ENCODE measurements around the gene RAI1.
A peak's percentile ranks its signal among the peaks of the same experiment; 100 is the strongest.

Gene RAI1

GRCh38 chr17:17716837-17717523 lies 35.7 kb downstream of the RAI1 start:
- DNase-seq (ENCODE audit: low spot score): no peak

DNA sequence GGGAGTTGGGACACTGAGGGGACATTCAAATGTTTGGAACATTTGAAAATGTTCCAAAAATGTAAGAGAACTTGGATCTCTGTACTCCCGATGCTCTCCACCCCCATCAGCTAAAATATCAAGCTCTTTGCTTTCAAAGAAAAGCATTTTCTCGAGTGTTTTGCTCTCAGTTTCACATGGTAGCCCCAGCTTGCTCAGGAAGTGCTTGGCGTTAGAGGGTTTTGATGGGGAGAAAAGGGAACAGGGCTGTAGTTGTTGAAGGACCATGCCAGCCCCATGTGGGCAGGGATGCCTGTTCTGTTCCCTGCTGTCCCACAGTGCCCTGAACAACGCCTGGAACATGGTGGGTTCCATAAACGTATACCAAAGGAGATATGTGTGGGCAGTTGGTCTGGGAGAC lies 37.0 kb downstream of the RAI1 start:
- DNase-seq (ENCODE audit: low spot score): no peak

GRCh38 chr17:17719199-17719940 lies 38.1 kb downstream of the RAI1 start:
- no peak for DNase-seq (ENCODE audit: low spot score)

- no peak for DNase-seq (ENCODE audit: low spot score)
Measured at GRCh38 chr17:17719966-17720543, 38.8 kb downstream of the RAI1 start.

- DNase-seq (ENCODE audit: low spot score): no peak
Measured at GRCh38 chr17:17721140-17721668, 39.9 kb downstream of the RAI1 start.

DNA sequence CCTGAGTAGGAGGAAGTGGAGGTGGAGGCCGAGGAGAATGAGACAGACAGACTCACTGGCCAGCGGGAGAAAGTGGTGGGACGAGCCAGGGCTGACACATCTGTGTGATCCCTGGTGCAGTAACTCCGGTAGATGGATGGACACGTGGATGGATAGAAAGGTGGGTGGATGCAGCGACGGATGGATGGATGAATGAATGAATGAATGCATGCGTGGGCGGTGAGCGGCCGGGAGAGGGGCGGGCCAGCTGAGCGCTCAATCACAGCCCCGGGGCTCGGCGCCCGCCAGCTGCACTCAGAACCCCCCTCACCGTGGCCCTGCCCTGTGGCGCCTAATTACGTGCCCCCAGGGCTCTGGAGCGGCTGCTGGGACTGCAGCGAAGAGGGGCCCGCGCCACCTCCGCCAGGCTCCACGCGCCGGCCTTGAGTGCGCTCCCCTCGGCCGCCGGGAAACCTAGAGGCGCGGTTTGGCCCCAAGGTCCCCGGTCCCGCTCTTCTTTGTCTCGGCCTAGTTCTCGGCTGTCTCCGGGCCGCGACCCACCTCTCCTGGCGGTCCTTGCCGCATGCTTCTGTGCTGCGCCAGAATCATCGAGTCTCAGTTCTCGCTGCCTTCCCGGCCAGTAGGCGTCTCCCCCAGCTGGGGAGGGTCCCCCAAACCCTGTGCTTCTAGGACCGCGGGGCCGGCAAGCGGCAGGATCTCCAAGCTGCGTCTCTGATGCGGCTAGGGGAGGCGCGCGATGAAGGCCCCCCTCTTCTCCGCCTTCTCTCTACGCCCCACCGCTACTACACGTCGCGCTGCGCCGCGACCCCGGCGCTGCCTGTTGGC lies 41.0 kb downstream of the RAI1 start:
- DNase-seq (ENCODE audit: low spot score): peak; percentile 63

- no peak for DNase-seq (ENCODE audit: low spot score)
Measured at GRCh38 chr17:17722906-17723353, 41.7 kb downstream of the RAI1 start.

DNA sequence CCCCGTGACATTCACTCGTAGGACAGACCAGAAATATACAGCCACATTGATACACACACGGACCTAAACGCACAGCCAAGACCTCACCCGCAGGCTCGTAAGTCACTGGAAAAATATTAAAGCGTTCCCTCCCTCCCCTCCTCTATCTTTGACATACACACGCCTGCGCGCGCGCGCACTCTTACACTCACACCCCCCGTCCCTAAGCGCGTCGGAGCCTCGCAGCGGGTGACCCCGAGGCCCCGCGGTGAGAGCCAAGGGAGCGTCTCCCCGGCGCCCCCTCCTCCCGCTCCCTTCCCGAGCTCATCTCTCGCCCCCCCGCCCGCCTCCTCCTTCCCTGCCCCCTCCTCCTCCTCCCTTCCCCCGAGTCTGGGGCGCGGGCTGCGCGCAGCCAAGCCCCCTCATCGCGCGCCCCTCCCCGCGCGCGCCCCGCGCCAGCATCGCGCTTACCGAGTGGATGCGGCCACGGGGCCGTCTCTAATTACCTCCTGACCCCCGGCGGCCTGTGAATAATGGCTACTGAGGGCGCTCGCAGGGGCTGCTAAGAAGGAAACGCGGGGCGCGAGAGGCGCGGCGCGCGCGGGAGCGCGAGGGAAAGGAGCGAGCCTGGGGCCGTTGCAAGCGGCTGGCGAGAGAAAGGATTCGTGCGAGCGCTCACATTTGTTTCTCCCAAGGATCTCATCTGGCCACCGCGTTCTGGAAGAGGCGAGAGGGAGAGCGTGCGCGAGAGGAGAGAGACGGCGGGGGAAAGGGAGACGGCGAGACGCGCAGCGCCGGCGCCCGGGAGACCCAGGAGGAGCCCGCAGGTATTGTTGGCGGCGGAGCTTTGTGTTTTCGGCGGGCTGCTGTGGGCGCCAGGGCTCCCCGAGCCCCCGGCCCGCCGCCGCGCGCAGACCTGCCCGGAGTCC lies 42.4 kb downstream of the RAI1 start:
- peak; percentile 68 for DNase-seq (ENCODE audit: low spot score)

- no peak for DNase-seq (ENCODE audit: low spot score)
Measured at GRCh38 chr17:17724307-17725010, 43.2 kb downstream of the RAI1 start.

DNA sequence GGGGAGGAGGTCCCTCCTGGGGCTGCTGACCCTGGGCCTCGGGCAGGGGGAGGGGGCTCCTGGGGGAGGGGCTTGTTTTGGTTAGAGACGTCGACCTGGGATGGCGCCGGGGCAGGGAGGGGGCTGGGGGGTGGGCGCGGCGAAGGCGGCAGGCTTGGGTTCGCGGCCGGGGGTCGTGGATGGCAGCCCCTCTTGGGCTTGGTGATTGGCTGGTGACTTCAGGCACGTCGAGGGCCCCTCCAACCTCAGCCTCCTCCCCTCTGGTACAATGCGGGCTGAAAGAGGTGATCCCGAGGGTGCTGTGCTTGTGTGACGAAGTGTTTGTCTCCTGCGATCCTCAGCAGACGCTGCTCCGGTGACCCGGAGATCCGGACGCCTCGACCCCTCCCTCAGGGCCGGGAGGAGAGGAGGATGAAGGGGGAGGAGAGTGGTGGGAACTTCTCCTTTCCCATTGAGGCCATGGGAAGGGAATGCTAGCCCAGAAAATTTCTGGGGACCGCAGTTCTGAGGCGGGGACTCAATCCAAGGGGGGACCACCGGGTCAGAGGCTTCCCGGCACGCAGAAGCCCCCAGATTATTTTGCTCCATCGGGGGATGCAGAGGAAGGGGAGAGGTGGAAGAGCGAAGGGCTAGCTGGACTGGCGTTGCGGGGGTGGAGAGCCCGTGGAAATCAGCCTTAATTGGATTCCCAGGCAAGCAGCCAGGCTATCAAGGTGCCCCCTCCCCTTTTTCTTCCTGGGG lies 43.9 kb downstream of the RAI1 start:
- DNase-seq (ENCODE audit: low spot score): no peak

DNA sequence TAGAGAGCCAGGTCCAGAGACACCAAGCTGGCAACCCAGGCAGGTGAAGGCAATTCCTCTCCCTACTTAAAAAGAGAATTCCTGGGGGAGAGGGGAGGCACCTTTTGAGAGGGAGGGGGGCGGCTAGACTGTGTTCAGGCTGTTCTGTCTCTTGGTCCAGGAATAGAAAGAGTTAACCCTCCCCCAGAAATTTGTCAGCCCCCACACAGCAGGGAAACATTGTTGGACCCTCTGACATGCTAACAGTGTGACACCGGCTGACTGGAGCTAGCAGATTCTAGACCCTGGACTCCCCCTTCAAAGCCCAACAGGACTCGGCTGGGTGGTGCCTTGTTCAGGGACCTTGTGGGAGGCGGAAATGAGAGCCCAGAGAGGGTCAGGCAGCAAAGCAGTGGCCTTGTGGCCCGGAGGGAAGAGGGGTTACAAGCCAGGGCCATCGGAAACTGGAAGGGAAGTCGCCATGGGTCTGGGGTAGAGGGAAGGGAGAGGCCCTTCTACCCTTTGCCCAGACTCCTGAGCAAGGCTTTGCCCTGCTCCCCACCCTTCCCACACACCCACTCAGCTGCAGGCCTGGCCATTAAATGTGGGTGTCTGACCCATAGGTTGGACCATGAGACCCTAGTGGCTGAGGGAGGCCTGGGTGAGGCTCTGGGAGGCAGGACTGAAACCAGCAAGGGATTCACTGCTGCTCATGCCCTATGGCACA lies 44.6 kb downstream of the RAI1 start:
- DNase-seq (ENCODE audit: low spot score): no peak

GRCh38 chr17:17726458-17727060 lies 45.3 kb downstream of the RAI1 start:
- DNase-seq (ENCODE audit: low spot score): no peak

- DNase-seq (ENCODE audit: low spot score): no peak
Measured at GRCh38 chr17:17727111-17727659, 45.9 kb downstream of the RAI1 start.

DNA sequence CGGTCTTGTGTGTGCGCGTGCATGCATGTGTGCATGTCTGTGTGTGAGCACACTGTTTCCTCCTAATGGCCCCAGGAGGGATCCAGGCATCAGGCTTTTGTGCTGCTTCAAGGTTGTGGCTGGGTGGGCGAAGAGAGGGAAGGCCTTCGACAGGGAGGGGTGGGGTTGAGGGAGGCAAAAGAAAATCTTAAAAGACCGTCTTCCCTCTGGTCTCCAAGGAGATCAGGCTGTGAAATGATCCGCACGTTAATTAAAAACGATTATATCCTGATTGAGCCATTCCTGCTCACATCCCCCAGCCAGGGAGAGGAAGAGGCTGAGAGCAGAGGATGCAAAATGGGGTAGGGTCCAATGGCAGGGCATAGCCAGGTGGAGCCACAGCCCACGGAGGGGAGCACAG lies 46.9 kb downstream of the RAI1 start:
- DNase-seq (ENCODE audit: low spot score): no peak

DNA sequence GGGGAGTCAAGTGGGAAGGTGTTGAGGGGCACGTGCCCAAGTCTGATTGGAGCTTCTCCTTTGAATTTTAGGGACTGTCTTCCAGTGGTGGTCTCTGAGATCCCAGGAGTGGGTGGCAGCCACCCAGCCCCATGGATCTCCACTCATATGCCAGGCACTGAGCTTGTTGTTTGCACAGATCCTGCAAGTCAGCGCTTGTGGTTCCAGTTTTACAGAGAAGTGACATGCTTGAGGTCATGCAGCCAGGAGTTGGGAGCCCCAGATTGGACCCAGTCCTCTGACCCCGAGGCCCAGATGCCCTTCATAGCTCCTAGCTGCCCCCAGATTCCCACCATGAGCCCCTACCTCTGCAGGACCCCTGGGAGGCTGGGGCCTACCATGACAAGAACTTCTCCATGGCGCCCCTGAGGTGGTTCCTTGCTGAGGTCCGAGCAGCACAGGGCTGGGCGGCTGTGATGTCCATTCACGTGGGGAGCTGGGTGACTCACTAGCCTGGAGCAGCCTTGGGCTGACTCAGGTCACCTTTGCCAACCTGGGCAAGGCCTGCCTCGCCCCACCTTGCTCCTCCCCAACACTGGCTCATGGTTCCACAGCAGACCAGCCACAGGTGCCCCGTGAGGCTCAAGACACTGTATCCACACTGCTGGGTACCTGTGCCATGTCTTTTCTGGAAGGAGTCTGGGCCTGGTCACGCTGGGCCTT lies 47.4 kb downstream of the RAI1 start:
- DNase-seq (ENCODE audit: low spot score): no peak

DNA sequence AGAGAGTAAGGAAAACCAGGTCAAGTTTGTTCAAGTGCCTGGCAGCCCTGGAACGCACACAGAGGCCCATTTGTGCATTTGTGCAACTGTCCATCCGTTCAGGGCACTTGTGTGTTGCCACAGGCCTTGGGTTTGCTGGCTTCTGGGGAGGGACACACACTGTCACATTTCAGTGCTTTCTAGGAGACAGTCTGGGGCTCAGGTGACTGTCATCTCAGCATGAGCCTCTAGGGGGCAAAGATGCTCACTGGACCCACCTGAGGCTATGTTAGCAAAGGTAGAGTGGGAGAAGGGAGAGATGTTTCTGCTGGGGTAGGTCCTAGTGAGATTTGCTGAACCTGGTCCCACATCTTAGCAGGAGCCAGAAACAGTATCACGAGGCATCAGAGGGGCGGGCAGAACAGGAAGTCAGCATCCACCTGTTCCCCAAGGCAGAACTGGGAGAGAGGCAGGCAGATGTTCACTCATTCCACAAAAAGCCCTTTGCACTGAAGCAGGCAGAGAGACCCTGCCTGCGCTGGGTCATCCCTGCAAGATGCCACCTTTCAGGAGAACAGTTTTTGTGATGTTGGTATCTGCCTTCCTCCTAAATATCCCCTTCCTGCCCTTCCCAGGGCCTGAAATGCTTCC lies 48.5 kb downstream of the RAI1 start:
- DNase-seq (ENCODE audit: low spot score): no peak

GRCh38 chr17:17730250-17730935 lies 49.1 kb downstream of the RAI1 start:
- DNase-seq (ENCODE audit: low spot score): no peak
